ENCODE measurements around the gene ZCWPW1. TPM values are rescaled to one million over a fixed set of nuclear protein-coding genes. Genes with fewer than 3 reads are reported as not detected.

ZCWPW1 gene
- total and polyA plus RNA-seq, 2 donors (not counting 1 experiment from before 2014, with no cell fraction given), result 11.3 to 28.0 TPM

- H3K4me3 Mint-ChIP-seq, result no peak overlapping the region
- WGBS (ENCODE audit: insufficient coverage), result no CpG with 5 or more reads among the region's 2 CpGs
- H3K4me1 ChIP-seq (ENCODE audit: control insufficient read depth in 2 of 2, insufficient read depth in 2 of 2, low read length in 2 of 2), result peaks cover 9 to 25% of the 10 kb centered on the region in 2 donors
- peaks cover 15% of the 10 kb centered on the region for H4K20me1 ChIP-seq (ENCODE audit: control insufficient read depth, insufficient read depth, low read length, poor library complexity, severe bottlenecking)
- peaks cover 27% of the 10 kb centered on the region for H3K4me1 Mint-ChIP-seq
- no peaks in the 10 kb centered on the region for H3K9me3 ChIP-seq (ENCODE audit: control extremely low read depth in 1 of 3, control insufficient read depth in 2 of 3, insufficient read depth in 1 of 3, low read length in 2 of 3)
- ATAC-seq (ENCODE audit: low read depth), result no peak
- H3K9me3 Mint-ChIP-seq (ENCODE audit: insufficient read depth), result no peaks in the 10 kb centered on the region
- ChIA-PET CTCF (interaction anchor here (0.9 to 2.1 kb wide), 4 partner anchors 12 to 268 kb away, joined by 3 to 9 read pairs (median 4); partner anchors contain the start of gene POP7), POLR2A (interaction anchor here (0.6 kb wide), 1 partner anchor 11 kb away, joined by 4 read pairs; no protein-coding TSS in a partner anchor)
- intact Hi-C loops (cut with micrococcal nuclease), result no loop called here
- H3K27ac Mint-ChIP-seq, result no peak overlapping the region
- no peak for DNase-seq
- peaks cover 15% of the 10 kb centered on the region for H3K79me2 ChIP-seq (ENCODE audit: control insufficient read depth, insufficient read depth, low read length)
- H3K4me3 ChIP-seq (ENCODE audit: control extremely low read depth in 1 of 5, extremely low read depth in 1 of 5, insufficient read depth in 1 of 5, low read depth in 2 of 5, low read length in 4 of 5), result no peak overlapping the region
- no peak overlapping the region for H2AFZ ChIP-seq (ENCODE audit: insufficient read depth, low read depth, low read length, poor library complexity, severe bottlenecking)
- no peak overlapping the region for H3K27ac ChIP-seq (ENCODE audit: low read length in 2 of 2)
- H3K27me3 ChIP-seq (replicated peaks in 1 of 4; ENCODE audit: control extremely low read depth in 1 of 4, control insufficient read depth in 3 of 4, insufficient read depth in 4 of 4, low read length in 3 of 4), result no peaks in the 10 kb centered on the region
- no peaks in the 10 kb centered on the region for H3K27me3 Mint-ChIP-seq
- TF ChIP-seq CTCF (IDR thresholded peaks at IDR 0.05) (no peak), EZH2 (IDR thresholded peaks at IDR 0.05; ENCODE audit: borderline replicate concordance, insufficient read depth, low read depth, low read length, poor library complexity, severe bottlenecking) (no peak)
- H3K9ac ChIP-seq (ENCODE audit: low read length), result no peak overlapping the region
- H3K4me2 ChIP-seq (replicated peaks; ENCODE audit: low read depth, low read length, poor library complexity, severe bottlenecking), result no peak overlapping the region
- peaks cover 5 to 14% of the 10 kb centered on the region in 2 experiments for H3K36me3 ChIP-seq (replicated peaks in 1 of 2; ENCODE audit: control extremely low read depth in 1 of 2, control insufficient read depth in 1 of 2, extremely low read depth in 1 of 2, insufficient read depth in 2 of 2, low read length in 1 of 2)
Measured at GRCh38 chr7:100438172-100438571, 9.7 kb upstream of the ZCWPW1 start.

All from B cell (primary cell).